CD4-positive, alpha-beta T cell (primary cell): ENCODE results near the gene VGF. TPM values are rescaled to one million over a fixed set of nuclear protein-coding genes. Genes with fewer than 3 reads are reported as not detected.

Experiments
- ATAC-seq: fragments of 200-7000 bp; cut with Tn5 transposase; one replicate; pipeline ENCODE4 v1.10.0; 2022; ENCODE audit warnings: mild to moderate bottlenecking; ENCODE audit not compliant: poor library complexity
- CTCF ChIA-PET: fragments of 350-600 bp; sonication (Branson Sonifier 250); formaldehyde crosslinking; loops from one replicate; lab custom pipeline; 2021; ENCODE audit warnings: antibody characterized with exemption, inconsistent platforms; lab: Charles Lee
- POLR2A ChIA-PET: fragments of 350-600 bp; sonication (Branson Sonifier 250); formaldehyde crosslinking; loops from one replicate; lab custom pipeline; 2021; ENCODE audit warnings: antibody characterized with exemption, inconsistent platforms; lab: Charles Lee
- DNase-seq, 14 experiments: peaks; one replicate each; pipeline ENCODE4 v3.0.0-alpha.2; 2013 to 2020; ENCODE audit warnings: mixed read lengths in 2 of 14
- H3K27ac ChIP-seq, 2 donors: one replicate each; pipeline versions ENCODE4 v1.5.1 to v1.7.0; 2013; ENCODE audit warnings: low read length in 2 of 2, low read depth in 1 of 2, mild to moderate bottlenecking in 1 of 2
- H3K27me3 ChIP-seq, 2 experiments: 1 replicate in 1 of 2; 2 replicates in 1 of 2; pipeline versions ENCODE4 v1.6.1 to v1.7.0; 2013; ENCODE audit warnings: low read length in 2 of 2, control low read depth in 1 of 2, mild to moderate bottlenecking in 1 of 2, moderate library complexity in 1 of 2; ENCODE audit not compliant: insufficient read depth in 2 of 2, control insufficient read depth in 1 of 2
- H3K36me3 ChIP-seq: one replicate; pipeline ENCODE4 v1.6.1; 2013; ENCODE audit warnings: low read length, control low read depth; ENCODE audit not compliant: insufficient read depth
- H3K4me1 ChIP-seq: one replicate; pipeline ENCODE4 v1.6.1; 2013; ENCODE audit warnings: low read length, control low read depth; ENCODE audit not compliant: insufficient read depth
- H3K4me3 ChIP-seq: one replicate; pipeline ENCODE4 v1.5.1; 2013; ENCODE audit warnings: mild to moderate bottlenecking, low read length, moderate library complexity
- H3K9me3 ChIP-seq, 2 experiments: 1 replicate in 1 of 2; 2 replicates in 1 of 2; pipeline versions ENCODE4 v1.6.1 to v1.7.0; 2013; ENCODE audit warnings: low read length in 2 of 2, mild to moderate bottlenecking in 2 of 2, control low read depth in 1 of 2, moderate library complexity in 1 of 2; ENCODE audit not compliant: control insufficient read depth in 1 of 2, insufficient read depth in 1 of 2
- H3K27ac Mint-ChIP-seq: one replicate; pipeline ENCODE4 v1.8.0; 2020; ENCODE audit warnings: mixed read lengths
- H3K27me3 Mint-ChIP-seq: one replicate; pipeline ENCODE4 v1.8.0; 2021; ENCODE audit warnings: mixed read lengths
- H3K36me3 Mint-ChIP-seq: one replicate; pipeline ENCODE4 v1.8.0; 2021; ENCODE audit warnings: low read depth, mixed read lengths
- H3K4me1 Mint-ChIP-seq: one replicate; pipeline ENCODE4 v1.8.0; 2021; ENCODE audit warnings: low read depth, mixed read lengths
- H3K4me3 Mint-ChIP-seq: one replicate; pipeline ENCODE4 v1.8.0; 2020; ENCODE audit warnings: mild to moderate bottlenecking, mixed read lengths
- H3K9me3 Mint-ChIP-seq: one replicate; pipeline ENCODE4 v1.8.0; 2020; ENCODE audit warnings: mixed read lengths
- intact Hi-C, 2 experiments: fragments of 100-400 bp; cut with DNase I in 1 of 2; cut with micrococcal nuclease in 1 of 2; formaldehyde crosslinking; loops; one replicate each; pipeline versions ENCODE4 v1.15.1 to v1.9.0; 2023 to 2025; cut with DNase I, micrococcal nuclease
- polyA plus RNA-seq, 2 donors: library from polyadenylated mRNA; unstranded; fragments of 120-200 nt; gene quantifications; one replicate each; pipeline ENCODE4 v1.2.1, GENCODE V29; 2013
- total RNA-seq, 174 experiments: library from RNA in 2 of 174; stranded (reverse) in 2 of 174; gene quantifications; one replicate each; pipeline ENCODE4 v1.2.3 and lab custom pipeline; 2021 to 2026
- TF ChIP-seq, protein P1 (sequence below): fragments of 200-600 bp; IDR thresholded peaks from one replicate; pipeline ENCODE4 v1.8.0; 2022; ENCODE audit warnings: antibody characterized with exemption, mild to moderate bottlenecking

The VGF gene
- not detected for total RNA-seq
- polyA plus RNA-seq (2013, experiment 1 of 2), result 0.03 TPM
- 0.05 TPM for polyA plus RNA-seq (2013, experiment 2 of 2)
- 0 to 0.43 (median 0.02) reads per million in 172 experiments for total RNA-seq (lab: John Stamatoyannopoulos, UW)

DNA sequence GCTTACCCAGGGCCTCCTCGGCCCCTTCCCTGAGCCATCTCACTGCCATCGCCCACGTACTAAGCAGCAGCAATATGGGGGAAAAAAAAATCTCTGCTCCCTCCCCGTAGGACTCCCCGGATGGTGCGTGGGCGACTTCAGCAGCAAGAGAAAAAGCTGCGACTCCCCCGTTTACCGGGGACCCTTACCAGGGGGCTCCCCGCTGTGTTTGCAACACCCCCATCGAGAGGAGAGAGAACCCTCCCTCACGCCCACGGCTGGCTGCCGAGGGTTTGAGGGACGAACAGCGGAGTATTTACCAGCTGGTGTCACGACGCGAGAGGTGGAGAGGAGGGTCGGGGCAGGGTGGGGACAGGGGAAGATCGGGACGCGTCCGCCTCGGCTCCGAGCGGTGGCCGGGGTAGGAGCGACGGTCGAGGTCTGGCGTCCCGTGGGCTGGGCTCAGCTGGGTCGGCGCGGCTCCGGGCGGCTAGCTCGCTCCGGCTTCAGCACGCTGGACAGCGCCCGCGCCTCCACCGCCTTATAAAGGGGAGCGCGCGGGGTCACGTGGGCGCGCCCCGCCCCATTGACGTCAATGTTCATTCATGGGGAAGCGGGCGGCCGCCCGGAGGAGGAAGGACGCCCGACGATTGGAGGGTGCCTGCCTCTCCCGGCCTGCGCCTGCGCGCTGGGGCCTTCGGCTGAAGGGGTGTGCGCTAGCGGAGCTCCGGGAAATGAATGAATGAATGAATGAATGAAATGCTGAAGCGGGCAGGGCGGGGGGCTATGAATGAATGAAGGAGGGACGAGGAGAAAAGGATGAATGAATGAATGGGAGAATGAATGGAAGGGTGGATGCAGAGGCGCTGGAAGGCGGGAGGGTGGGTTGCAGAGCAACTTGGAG lies at the start of gene VGF:
TSS of gene VGF (minus strand) at position 495 of the 883 bp plus-strand sequence. CDS start 726 bp downstream, outside the sequence.
- H3K27me3 Mint-ChIP-seq, result peaks cover 80% of the 10 kb centered on the region
- POLR2A ChIA-PET, result interaction anchor here (0.8 to 1.8 kb wide), 7 partner anchors 10 to 290 kb away, joined by 3 to 7 read pairs (median 4); partner anchors contain the start of genes AP1S1, PLOD3, SRRT and ZNHIT1
- no peaks in the 10 kb centered on the region for H3K9me3 Mint-ChIP-seq
- Histone ChIP-seq H3K4me3 (peak within 1 kb of the TSS; percentile 19), H3K9me3 (peaks cover 0 to 39% of the 10 kb centered on the region in 2 experiments), H3K27me3 (peaks cover 78 to 83% of the 10 kb centered on the region in 2 experiments), H3K36me3 (no peaks in the 10 kb centered on the region), H3K27ac (no peak within 1 kb of the TSS), H3K4me1 (peaks cover 58% of the 10 kb centered on the region)
- H3K4me3 Mint-ChIP-seq, result peak within 1 kb of the TSS; percentile 74
- H3K4me1 Mint-ChIP-seq, result peaks cover 43% of the 10 kb centered on the region
- ATAC-seq, result peak; percentile 85
- H3K36me3 Mint-ChIP-seq, result peaks cover 5% of the 10 kb centered on the region
- DNase-seq, result peak; percentile 85 to 97 (median 92)
- TF ChIP-seq, protein P1, sequence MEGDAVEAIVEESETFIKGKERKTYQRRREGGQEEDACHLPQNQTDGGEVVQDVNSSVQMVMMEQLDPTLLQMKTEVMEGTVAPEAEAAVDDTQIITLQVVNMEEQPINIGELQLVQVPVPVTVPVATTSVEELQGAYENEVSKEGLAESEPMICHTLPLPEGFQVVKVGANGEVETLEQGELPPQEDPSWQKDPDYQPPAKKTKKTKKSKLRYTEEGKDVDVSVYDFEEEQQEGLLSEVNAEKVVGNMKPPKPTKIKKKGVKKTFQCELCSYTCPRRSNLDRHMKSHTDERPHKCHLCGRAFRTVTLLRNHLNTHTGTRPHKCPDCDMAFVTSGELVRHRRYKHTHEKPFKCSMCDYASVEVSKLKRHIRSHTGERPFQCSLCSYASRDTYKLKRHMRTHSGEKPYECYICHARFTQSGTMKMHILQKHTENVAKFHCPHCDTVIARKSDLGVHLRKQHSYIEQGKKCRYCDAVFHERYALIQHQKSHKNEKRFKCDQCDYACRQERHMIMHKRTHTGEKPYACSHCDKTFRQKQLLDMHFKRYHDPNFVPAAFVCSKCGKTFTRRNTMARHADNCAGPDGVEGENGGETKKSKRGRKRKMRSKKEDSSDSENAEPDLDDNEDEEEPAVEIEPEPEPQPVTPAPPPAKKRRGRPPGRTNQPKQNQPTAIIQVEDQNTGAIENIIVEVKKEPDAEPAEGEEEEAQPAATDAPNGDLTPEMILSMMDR, result no peak
- intact Hi-C loops, result loop anchor here in 1 of 2 experiments (5.0 kb wide), 2 partner anchors 87 to 278 kb away; partner anchors contain the start of gene UFSP1
- CTCF ChIA-PET, result interaction anchor here (3.1 kb wide), 1 partner anchor 21 kb away, joined by 12 read pairs; no protein-coding TSS in a partner anchor
- peak within 1 kb of the TSS; percentile 14 for H3K27ac Mint-ChIP-seq

DNA sequence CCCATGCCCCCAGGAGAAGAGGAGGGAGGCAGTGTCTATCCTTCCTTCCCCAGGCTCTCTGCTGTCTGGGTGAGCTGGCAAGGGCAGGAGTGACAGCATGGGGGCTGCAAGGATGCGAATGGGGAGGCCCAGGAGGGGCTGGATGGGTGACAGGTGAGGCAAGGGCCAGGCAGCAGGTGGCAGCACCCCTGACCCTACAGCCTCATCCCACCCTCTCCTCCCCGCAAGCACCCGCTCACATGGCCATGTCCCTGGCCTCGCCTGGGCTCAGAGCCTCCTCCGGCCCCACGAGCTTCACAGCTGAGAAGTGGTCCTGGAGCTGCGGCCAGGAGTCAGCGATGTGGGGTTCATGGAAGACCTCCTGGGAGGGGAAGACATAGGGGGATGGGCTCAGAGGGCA lies 46.6 kb upstream of the VGF start:
- H3K27me3 Mint-ChIP-seq, result no peaks in the 10 kb centered on the region
- no peak for ATAC-seq
- ChIA-PET CTCF (no interaction called here), POLR2A (no interaction called here)
- H3K27ac Mint-ChIP-seq, result no peak overlapping the region
- TF ChIP-seq, protein P1, result no peak
- no peak overlapping the region for H3K4me3 ChIP-seq
- no peaks in the 10 kb centered on the region for H3K9me3 Mint-ChIP-seq
- intact Hi-C loops, result loop anchor here in 1 of 2 experiments (10.0 kb wide), 1 partner anchor 317 kb away; the partner anchor contains the start of gene ACHE
- H3K4me3 Mint-ChIP-seq, result no peak overlapping the region
- H3K27ac ChIP-seq, result no peak overlapping the region
- peaks cover 46% of the 10 kb centered on the region for H3K36me3 ChIP-seq
- H3K36me3 Mint-ChIP-seq, result peaks cover 34% of the 10 kb centered on the region
- H3K4me1 ChIP-seq, result peaks cover 13% of the 10 kb centered on the region
- H3K27me3 ChIP-seq, result no peaks in the 10 kb centered on the region
- no peak for DNase-seq
- H3K4me1 Mint-ChIP-seq, result peaks cover 10% of the 10 kb centered on the region
- no peaks in the 10 kb centered on the region for H3K9me3 ChIP-seq

DNA sequence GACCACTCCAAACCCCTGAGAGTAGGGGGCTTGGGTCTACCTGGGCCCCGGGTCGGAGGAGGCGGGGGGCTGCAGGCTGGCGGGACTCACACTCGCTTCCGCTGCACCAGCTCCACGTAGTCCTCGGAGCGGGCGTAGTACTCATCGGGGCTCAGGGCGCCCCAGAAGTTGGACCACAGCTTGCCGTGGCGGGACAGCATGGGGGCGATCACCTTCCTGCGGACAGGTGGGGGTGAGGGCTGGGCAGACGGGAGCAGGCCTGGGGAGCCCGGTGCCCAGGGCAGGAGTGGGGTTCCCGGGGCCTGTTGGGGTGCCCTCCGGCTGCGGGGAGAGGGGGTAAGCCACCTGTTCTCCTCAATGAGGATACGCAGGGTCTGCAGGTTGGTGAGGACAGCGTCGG lies 46.1 kb upstream of the VGF start:
- H3K9me3 Mint-ChIP-seq, result no peaks in the 10 kb centered on the region
- POLR2A ChIA-PET, result no interaction called here
- CTCF ChIA-PET, result no interaction called here
- Histone ChIP-seq H3K4me3 (no peak overlapping the region), H3K36me3 (peaks cover 46% of the 10 kb centered on the region), H3K4me1 (peaks cover 8% of the 10 kb centered on the region), H3K9me3 (no peaks in the 10 kb centered on the region), H3K27ac (no peak overlapping the region), H3K27me3 (no peaks in the 10 kb centered on the region)
- no peak overlapping the region for H3K27ac Mint-ChIP-seq
- no peaks in the 10 kb centered on the region for H3K27me3 Mint-ChIP-seq
- no peak overlapping the region for H3K4me3 Mint-ChIP-seq
- no peak for DNase-seq
- intact Hi-C loops, result loop anchor here in 1 of 2 experiments (10.0 kb wide), 1 partner anchor 317 kb away; the partner anchor contains the start of gene ACHE
- no peak for ATAC-seq
- peaks cover 7% of the 10 kb centered on the region for H3K4me1 Mint-ChIP-seq
- peaks cover 31% of the 10 kb centered on the region for H3K36me3 Mint-ChIP-seq
- TF ChIP-seq, protein P1, result no peak
